Lower leg skin (tissue), 4 donors: ENCODE data around the gene LMBR1L. TPM values are rescaled to one million over a fixed set of nuclear protein-coding genes. Genes with fewer than 3 reads are reported as not detected.

Source experiments
- DNase-seq, 2 donors: peaks; one replicate each; pipeline ENCODE4 v3.0.0-alpha.2; 2019; ENCODE audit warnings: low spot score in 2 of 2
- H3K4me3 ChIP-seq: fragments of 200-600 bp; sonication (generic); 2 replicates; pipeline ENCODE4 v1.5.1; 2017; ENCODE audit warnings: mild to moderate bottlenecking, low read depth; ENCODE audit not compliant: poor library complexity, severe bottlenecking
- CTCF ChIP-seq, 3 donors: fragments of 450-650 bp; IDR thresholded peaks; one replicate each; pipeline ENCODE4 v1.5.1; 2016; ENCODE audit warnings: antibody characterized with exemption in 3 of 3, mild to moderate bottlenecking in 3 of 3, moderate library complexity in 2 of 3
- POLR2A ChIP-seq, 2 donors: fragments of 450-650 bp; IDR thresholded peaks; one replicate each; pipeline ENCODE4 v1.6.1; 2016 to 2017; ENCODE audit warnings: antibody characterized with exemption in 2 of 2, mild to moderate bottlenecking in 1 of 2, moderate library complexity in 1 of 2
- WGBS, 2 donors: methylation state at CpG; one replicate each; pipeline ENCODE4 v1.1.5; 2018; 5-methylcytosine and 5-hydroxymethylcytosine counted together
- intact Hi-C: fragments of 100-400 bp; cut with DNase I; formaldehyde crosslinking; loops from one replicate; pipeline ENCODE4 v1.15.0; 2023; ENCODE audit warnings: low total_unique reads
- total RNA-seq, 4 donors: library from RNA; depleted of rRNA; stranded (reverse); fragments of >200 nt; gene quantifications; one replicate each; pipeline ENCODE4 v1.1.0, GENCODE V29; 2016

The LMBR1L gene
- total RNA-seq, 4 donors from 2014 or later, result 39.7 to 129 (median 49.4) TPM

DNA sequence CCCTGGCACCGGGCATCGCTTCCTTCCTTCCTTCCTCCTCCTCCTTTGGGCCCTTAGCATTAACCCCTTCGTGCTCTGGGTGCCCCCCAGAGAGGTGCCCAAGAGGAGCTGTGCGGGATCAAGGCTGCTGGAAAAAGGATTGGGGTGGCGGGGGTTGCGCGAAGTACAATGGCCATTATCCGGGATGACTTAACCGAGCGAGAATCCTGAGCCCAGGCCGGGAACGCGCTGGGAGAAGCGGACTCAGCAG lies 18.9 kb downstream of the LMBR1L start:
- intact Hi-C loops, result no loop called here
- DNase-seq, result no peak
- H3K4me3 ChIP-seq, result no peak overlapping the region
- WGBS, 2 donors, result 4 to 9% methylated on average over 11 to 14 of the region's 14 CpGs
- no peak for TF ChIP-seq POLR2A (IDR thresholded peaks at IDR 0.05)
- TF ChIP-seq CTCF (IDR thresholded peaks at IDR 0.05), result no peak

DNA sequence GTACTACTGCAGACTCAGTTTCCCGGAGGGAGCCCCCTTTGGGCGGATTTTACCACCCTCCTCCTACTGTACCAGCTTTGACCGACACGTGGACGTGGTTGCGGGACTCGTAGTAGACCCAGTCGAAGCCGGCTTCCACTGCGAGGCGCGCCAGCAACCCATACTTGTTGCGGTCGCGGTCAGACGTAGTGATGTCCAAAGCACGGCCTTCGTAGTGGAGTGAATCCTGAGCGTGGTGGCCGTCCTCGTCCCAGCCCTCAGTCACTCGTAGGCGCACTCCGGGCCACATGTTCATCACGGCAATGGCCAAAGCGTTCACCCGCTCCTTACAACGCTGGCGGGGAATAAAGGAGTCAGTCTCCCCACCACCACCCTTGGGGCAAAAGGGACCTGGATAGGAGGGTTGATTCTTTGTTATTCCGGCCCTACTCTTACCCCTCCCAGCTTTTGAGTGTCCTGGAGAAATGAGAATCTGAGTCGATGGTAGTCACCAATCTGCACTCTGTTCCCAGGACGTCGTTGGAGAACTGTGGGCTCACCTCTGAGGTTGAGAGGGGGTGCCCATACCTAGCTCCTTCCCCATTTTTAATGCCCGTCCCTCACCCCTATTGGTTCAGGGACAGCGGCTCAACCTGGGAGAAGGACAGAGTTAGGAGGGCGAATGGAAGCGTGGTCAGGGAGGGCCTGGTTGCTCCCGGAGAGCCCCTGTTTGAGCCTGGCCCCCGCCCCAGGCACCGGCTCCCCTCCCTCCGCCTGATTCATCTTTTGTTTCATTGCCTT lies 19.4 kb downstream of the LMBR1L start:
- TF ChIP-seq CTCF (IDR thresholded peaks at IDR 0.05), result no peak
- TF ChIP-seq POLR2A (IDR thresholded peaks at IDR 0.05), result no peak
- H3K4me3 ChIP-seq, result no peak overlapping the region
- WGBS, 2 donors, result 21 to 27% methylated on average over 39 to 41 of the region's 41 CpGs
- intact Hi-C loops, result no loop called here
- no peak for DNase-seq

- TF ChIP-seq POLR2A (IDR thresholded peaks at IDR 0.05), result no peak
- TF ChIP-seq CTCF (IDR thresholded peaks at IDR 0.05), result no peak
- 3 to 4% methylated on average over 43 to 55 of the region's 88 CpGs for WGBS, 2 donors
- intact Hi-C loops, result loop anchor here (5.0 to 10.0 kb wide), 2 partner anchors 32 to 145 kb away; no protein-coding TSS in a partner anchor
- no peak overlapping the region for H3K4me3 ChIP-seq
- DNase-seq, result peak in 1 of 2 donors; percentile 89
Observed at GRCh38 chr12:49089821-49090773, 20.6 kb downstream of the LMBR1L start.

DNA sequence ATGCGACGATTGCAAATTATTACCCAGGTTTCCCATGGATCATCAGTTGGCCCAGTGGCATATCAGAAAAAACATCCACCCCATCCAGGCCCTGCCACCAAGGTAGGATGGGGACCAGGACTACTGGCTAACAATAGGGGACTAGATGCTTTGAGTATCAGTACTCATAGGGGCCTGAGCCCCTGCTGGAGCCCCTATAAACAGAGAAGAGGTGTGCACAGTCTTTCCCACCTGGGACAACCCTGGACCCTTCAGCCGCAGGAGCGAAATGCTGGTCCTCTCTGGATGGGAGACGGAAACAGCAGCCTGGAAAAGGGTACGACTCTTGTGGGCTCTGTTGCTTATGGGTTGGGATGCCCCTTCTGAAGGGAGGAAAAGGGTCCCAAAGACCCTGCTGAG lies 21.7 kb downstream of the LMBR1L start:
- intact Hi-C loops, result loop anchor here (5.0 to 10.0 kb wide), 2 partner anchors 33 to 146 kb away; no protein-coding TSS in a partner anchor
- no peak overlapping the region for H3K4me3 ChIP-seq
- no peak for DNase-seq
- WGBS, 2 donors, result 59 to 63% methylated on average over 6 of the region's 6 CpGs
- TF ChIP-seq POLR2A (IDR thresholded peaks at IDR 0.05), result no peak
- no peak for TF ChIP-seq CTCF (IDR thresholded peaks at IDR 0.05)

DNA sequence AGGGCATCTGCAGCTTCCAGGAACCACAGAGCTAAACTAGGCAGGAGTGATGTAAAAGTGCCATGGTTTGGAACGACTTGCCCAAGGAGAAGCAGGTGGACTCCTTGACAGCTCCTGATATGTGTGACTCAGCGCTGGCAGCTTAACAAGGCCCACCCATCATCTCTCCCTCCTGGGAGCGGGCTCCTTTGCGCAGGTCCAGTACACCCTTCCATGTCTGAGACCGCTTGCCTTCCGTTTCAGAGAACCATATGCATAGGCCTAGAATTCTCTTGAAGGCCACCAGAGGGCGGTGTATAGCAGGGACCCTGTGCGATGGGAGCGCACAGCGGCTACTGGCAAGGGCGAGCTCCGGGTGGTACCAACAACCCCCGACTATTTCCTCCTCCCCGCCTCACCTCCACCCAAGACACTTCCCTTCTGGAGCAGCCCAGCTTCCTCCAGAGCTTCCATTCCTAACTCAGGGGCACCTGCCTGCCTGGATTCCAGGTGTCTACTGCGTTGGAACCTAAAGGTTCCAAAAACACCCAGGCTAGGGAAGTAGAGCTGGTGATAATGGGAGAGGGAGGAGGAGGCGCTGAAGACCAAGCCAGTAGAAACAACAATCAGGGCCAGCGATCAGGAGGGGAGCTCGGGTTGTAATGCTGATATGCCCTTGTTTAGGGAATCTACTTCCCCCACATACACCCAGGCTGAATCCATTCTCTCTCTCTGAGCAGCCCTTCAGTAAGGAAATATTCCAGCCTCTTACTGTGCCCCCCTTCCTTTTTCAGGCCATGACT lies 22.3 kb downstream of the LMBR1L start:
- no peak overlapping the region for H3K4me3 ChIP-seq
- intact Hi-C loops, result loop anchor here (5.0 to 10.0 kb wide), 2 partner anchors 34 to 146 kb away; no protein-coding TSS in a partner anchor
- TF ChIP-seq CTCF (IDR thresholded peaks at IDR 0.05) (peak in 1 of 3 donors; percentile 68), POLR2A (IDR thresholded peaks at IDR 0.05) (no peak)
- peak in 1 of 2 donors; percentile 91 for DNase-seq
- 2 to 4% methylated on average over 17 to 18 of the region's 18 CpGs for WGBS, 2 donors
